Fibroblast of mammary gland (primary cell): ENCODE results near the gene REXO1.

Experiments
- DNase-seq: peaks from one replicate; pipeline ENCODE4 v3.0.0-alpha.2; 2010; ENCODE audit warnings: low read depth
- H3K4me3 ChIP-seq: 2 replicates; pipeline ENCODE4 v1.5.1; 2011; ENCODE audit warnings: low read depth, mild to moderate bottlenecking, low read length, moderate library complexity; ENCODE audit not compliant: control insufficient read depth
- CTCF ChIP-seq: conservative IDR thresholded peaks from 2 replicates; pipeline ENCODE4 v1.5.1; 2011; ENCODE audit warnings: low read depth, low read length, inconsistent platforms; ENCODE audit not compliant: control insufficient read depth, insufficient read depth

The REXO1 gene

GRCh38 chr19:1830978-1831377 is 17.3 kb downstream of the REXO1 start:
- TF ChIP-seq CTCF = no peak
- H3K4me3 ChIP-seq = no peak overlapping the region
- no peak for DNase-seq

- H3K4me3 ChIP-seq = no peak overlapping the region
- no peak for TF ChIP-seq CTCF
- no peak for DNase-seq
Observed at GRCh38 chr19:1830568-1830967, 17.7 kb downstream of the REXO1 start.

GRCh38 chr19:1829958-1830357 is 18.3 kb downstream of the REXO1 start:
- no peak for DNase-seq
- H3K4me3 ChIP-seq = no peak overlapping the region
- TF ChIP-seq CTCF = no peak

GRCh38 chr19:1828279-1829238 is 19.7 kb downstream of the REXO1 start:
- no peak overlapping the region for H3K4me3 ChIP-seq
- no peak for DNase-seq
- no peak for TF ChIP-seq CTCF

- no peak for DNase-seq
- H3K4me3 ChIP-seq = no peak overlapping the region
- no peak for TF ChIP-seq CTCF
Observed at GRCh38 chr19:1827566-1828278, 20.6 kb downstream of the REXO1 start.

- no peak overlapping the region for H3K4me3 ChIP-seq
- no peak for DNase-seq
- TF ChIP-seq CTCF = no peak
Observed at GRCh38 chr19:1826557-1827521, 21.4 kb downstream of the REXO1 start.
